GM06990 (cell line): ENCODE measurements around the gene RNF130.

Experiments used
- DNase-seq: peaks from one replicate; pipeline ENCODE4 v3.0.0-alpha.2; 2011; ENCODE audit not compliant: insufficient read length; ENCODE audit errors: extremely low read depth
- H3K27me3 ChIP-seq: replicated peaks from 2 replicates; pipeline ENCODE4 v1.6.0; 2011; ENCODE audit warnings: low read length; ENCODE audit not compliant: control insufficient read depth, insufficient read depth
- H3K36me3 ChIP-seq: 2 replicates; pipeline ENCODE4 v1.5.1; 2011; ENCODE audit warnings: low read length; ENCODE audit not compliant: control insufficient read depth, insufficient read depth
- H3K4me3 ChIP-seq: replicated peaks from 2 replicates; pipeline ENCODE4 v1.5.1; 2011; ENCODE audit warnings: low read depth, mild to moderate bottlenecking, control low read depth, low read length
- CTCF ChIP-seq: IDR thresholded peaks from 2 replicates; pipeline ENCODE4 v1.5.1; 2011; ENCODE audit warnings: low read length, control low read depth, mild to moderate bottlenecking, inconsistent platforms; ENCODE audit not compliant: insufficient read depth, poor library complexity, severe bottlenecking

The RNF130 gene

DNA sequence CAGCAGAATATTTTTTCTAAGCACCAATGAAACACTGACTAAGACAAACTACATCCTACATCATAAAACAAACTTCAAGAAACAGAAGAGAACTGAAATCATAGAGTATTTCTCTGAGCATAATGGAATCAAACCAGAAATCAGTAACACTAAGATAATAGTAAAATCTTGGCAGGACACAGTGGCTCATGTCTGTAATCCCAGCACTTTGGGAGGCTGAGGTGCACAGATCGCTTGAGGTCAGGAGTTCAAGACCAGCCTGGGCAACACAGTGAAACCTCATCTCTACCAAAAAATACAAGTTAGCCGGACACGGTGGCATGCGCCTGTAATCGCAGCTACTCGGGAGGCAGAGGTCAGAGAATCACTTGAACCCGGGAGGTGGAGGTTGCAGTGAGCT is 63.1 kb downstream of the RNF130 start:
- Histone ChIP-seq H3K27me3 (no peaks in the 10 kb centered on the region), H3K36me3 (no peaks in the 10 kb centered on the region), H3K4me3 (no peak overlapping the region)
- TF ChIP-seq CTCF = no peak
- DNase-seq = no peak

- Histone ChIP-seq H3K27me3 (no peaks in the 10 kb centered on the region), H3K36me3 (no peaks in the 10 kb centered on the region), H3K4me3 (no peak overlapping the region)
- TF ChIP-seq CTCF = no peak
- no peak for DNase-seq
Measured at GRCh38 chr5:180007582-180007981, 64.0 kb downstream of the RNF130 start.

GRCh38 chr5:180006141-180006540 is 65.4 kb downstream of the RNF130 start:
- H3K4me3 ChIP-seq = no peak overlapping the region

DNA sequence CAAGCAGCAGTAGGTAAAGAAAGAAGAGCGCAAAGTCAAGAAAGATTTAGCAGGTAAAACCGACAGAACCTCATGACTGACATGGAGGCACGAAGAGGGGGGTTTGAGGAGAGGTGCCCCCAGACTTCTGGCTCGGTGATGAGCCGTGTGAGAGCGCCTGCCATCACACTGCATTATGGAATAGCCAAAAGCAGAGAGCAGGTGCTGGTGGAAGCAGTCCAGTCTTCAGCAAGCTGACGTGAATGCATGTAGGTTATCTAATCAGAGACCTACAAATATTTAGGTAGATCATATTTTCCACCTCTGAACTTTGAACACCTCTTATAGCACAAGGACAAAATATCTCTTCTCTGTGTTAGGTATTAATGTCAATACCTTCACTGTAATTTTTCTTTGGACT is 68.4 kb downstream of the RNF130 start:
- Histone ChIP-seq H3K4me3 (no peak overlapping the region), H3K36me3 (no peaks in the 10 kb centered on the region), H3K27me3 (peaks cover 2% of the 10 kb centered on the region)
- TF ChIP-seq CTCF = no peak
- no peak for DNase-seq

More at GRCh38 chr5:180006141-180006540, 65.4 kb downstream of the RNF130 start:
- TF ChIP-seq CTCF = no peak
- no peaks in the 10 kb centered on the region for H3K36me3 ChIP-seq
- H3K27me3 ChIP-seq = peaks cover 2% of the 10 kb centered on the region; the same call in 1 of the 2 replicates
- no peak for DNase-seq

DNA sequence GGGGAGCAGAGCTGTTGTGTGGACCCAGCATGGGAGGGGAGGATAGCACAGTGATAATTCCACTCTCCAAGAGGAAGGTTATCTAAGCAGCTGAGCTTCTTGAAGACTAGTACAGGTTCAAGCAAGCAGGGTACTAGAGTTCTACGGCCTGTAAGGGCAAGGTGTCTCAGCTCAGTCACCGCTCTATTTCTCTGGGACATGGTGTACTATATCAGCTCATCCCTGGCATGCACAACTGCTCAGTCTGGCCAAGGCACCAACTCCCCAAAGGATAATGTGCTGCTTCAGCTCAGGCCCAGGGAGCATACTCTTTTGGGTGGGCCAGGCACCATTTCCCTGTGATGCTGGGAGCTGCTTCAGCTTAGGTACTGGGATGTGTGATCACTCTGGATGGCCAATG is 69.8 kb downstream of the RNF130 start:
- TF ChIP-seq CTCF = no peak
- Histone ChIP-seq H3K36me3 (no peaks in the 10 kb centered on the region), H3K4me3 (no peak overlapping the region), H3K27me3 (peaks cover 2% of the 10 kb centered on the region)
- DNase-seq = no peak

- DNase-seq = no peak
- H3K36me3 ChIP-seq = no peaks in the 10 kb centered on the region
- TF ChIP-seq CTCF = no peak
- H3K4me3 ChIP-seq = no peak overlapping the region
- H3K27me3 ChIP-seq = peaks cover 2% of the 10 kb centered on the region
Measured at GRCh38 chr5:180001136-180001535, 70.4 kb downstream of the RNF130 start.
